Astrocyte (in vitro differentiated cells and primary cell): ENCODE results near the gene POLN. TPM values are rescaled to one million over a fixed set of nuclear protein-coding genes. Genes with fewer than 3 reads are reported as not detected.

Source experiments
- DNase-seq: peaks from one replicate; pipeline ENCODE4 v3.0.0-alpha.2; 2010; ENCODE audit warnings: low read depth
- FAIRE-seq: peaks from 2 replicates; lab custom pipeline; 2011; peaks lifted over from hg19 to GRCh38; lab: Jason Lieb, UNC
- H2AFZ ChIP-seq: 2 replicates; pipeline ENCODE4 v1.6.0; 2012; ENCODE audit warnings: low read depth, low read length, inconsistent platforms
- H3K27ac ChIP-seq: 2 replicates; pipeline ENCODE4 v1.5.1; 2011; ENCODE audit warnings: low read depth, low read length, inconsistent platforms
- H3K27me3 ChIP-seq: 2 replicates; pipeline ENCODE4 v1.6.0; 2011; ENCODE audit warnings: low read length, inconsistent platforms; ENCODE audit not compliant: insufficient read depth
- H3K36me3 ChIP-seq: 2 replicates; pipeline ENCODE4 v1.5.1; 2011; ENCODE audit warnings: low read length, inconsistent platforms; ENCODE audit not compliant: insufficient read depth
- H3K4me1 ChIP-seq: 2 replicates; pipeline ENCODE4 v1.5.1; 2011; ENCODE audit warnings: low read length, inconsistent platforms; ENCODE audit not compliant: insufficient read depth
- H3K4me2 ChIP-seq: 2 replicates; pipeline ENCODE4 v1.6.0; 2012; ENCODE audit warnings: low read length, inconsistent platforms
- H3K4me3 ChIP-seq: 2 replicates; pipeline ENCODE4 v1.5.1; 2011; ENCODE audit warnings: low read depth, mild to moderate bottlenecking, low read length, inconsistent platforms; ENCODE audit not compliant: insufficient read depth
- H3K79me2 ChIP-seq: 2 replicates; pipeline ENCODE4 v1.6.0; 2012; ENCODE audit warnings: mild to moderate bottlenecking, low read length, inconsistent platforms; ENCODE audit not compliant: insufficient read depth
- H3K9ac ChIP-seq: 2 replicates; pipeline ENCODE4 v1.6.0; 2012; ENCODE audit warnings: mild to moderate bottlenecking, low read length, inconsistent platforms
- H3K9me3 ChIP-seq: 2 replicates; pipeline ENCODE4 v1.5.1; 2012; ENCODE audit warnings: low read depth, mild to moderate bottlenecking, low read length, inconsistent platforms; ENCODE audit not compliant: insufficient read depth
- H4K20me1 ChIP-seq: 2 replicates; pipeline ENCODE4 v1.6.0; 2012; ENCODE audit warnings: low read length, inconsistent platforms; ENCODE audit not compliant: insufficient read depth
- H3K27ac Mint-ChIP-seq: one replicate; pipeline ENCODE4 v1.8.0; 2021; ENCODE audit warnings: mild to moderate bottlenecking, mixed read lengths; ENCODE audit not compliant: unreplicated experiment
- H3K27me3 Mint-ChIP-seq: one replicate; pipeline ENCODE4 v1.8.0; 2021; ENCODE audit warnings: low read depth, mixed read lengths; ENCODE audit not compliant: unreplicated experiment
- H3K36me3 Mint-ChIP-seq: one replicate; pipeline ENCODE4 v1.8.0; 2021; ENCODE audit warnings: low read depth, mixed read lengths; ENCODE audit not compliant: unreplicated experiment
- H3K4me1 Mint-ChIP-seq: one replicate; pipeline ENCODE4 v1.8.0; 2021; ENCODE audit warnings: low read depth, mixed read lengths; ENCODE audit not compliant: unreplicated experiment
- H3K4me3 Mint-ChIP-seq: one replicate; pipeline ENCODE4 v1.8.0; 2021; ENCODE audit warnings: mild to moderate bottlenecking, moderate library complexity, mixed read lengths; ENCODE audit not compliant: unreplicated experiment
- H3K9me3 Mint-ChIP-seq: one replicate; pipeline ENCODE4 v1.8.0; 2021; ENCODE audit warnings: mild to moderate bottlenecking, mixed read lengths; ENCODE audit not compliant: unreplicated experiment
- CTCF ChIP-seq: IDR thresholded peaks from 2 replicates; pipeline ENCODE4 v1.5.1; 2011; ENCODE audit warnings: low read depth, mild to moderate bottlenecking, inconsistent platforms, low read length, moderate library complexity; ENCODE audit not compliant: insufficient read depth
- EZH2 ChIP-seq: IDR thresholded peaks from 2 replicates; pipeline ENCODE4 v1.6.1; 2012; ENCODE audit warnings: mild to moderate bottlenecking, low read length, inconsistent platforms; ENCODE audit not compliant: insufficient read depth
- total RNA-seq: library from RNA; stranded (reverse); gene quantifications from 2 replicates; pipeline ENCODE4 v1.2.1, GENCODE V29; 2021

POLN gene
- total RNA-seq, 1 donor from 2014 or later, result 3.1 TPM

DNA sequence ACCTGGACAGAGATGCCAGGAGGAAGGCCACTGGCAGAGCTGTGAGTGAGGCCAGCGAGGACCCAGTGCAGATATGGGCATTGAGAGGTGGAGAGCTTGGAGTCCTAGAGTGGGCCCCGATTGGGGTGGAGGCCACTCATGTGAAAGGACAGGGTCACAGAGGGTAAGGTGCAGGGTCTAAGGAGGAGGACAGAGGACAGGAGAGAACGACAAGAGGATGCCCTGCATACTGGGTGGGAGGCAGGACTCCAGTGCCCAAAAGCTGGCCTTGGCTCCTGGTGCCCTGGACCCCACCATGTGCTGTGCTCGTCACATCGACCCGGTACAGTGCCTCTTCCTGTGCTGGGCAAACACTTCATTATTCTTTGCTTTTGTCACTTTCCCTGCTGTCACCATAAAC lies 116.1 kb downstream of the POLN start:
- peaks cover 20% of the 10 kb centered on the region for H3K27me3 Mint-ChIP-seq
- H3K4me1 Mint-ChIP-seq, result no peaks in the 10 kb centered on the region
- Histone ChIP-seq H4K20me1 (no peaks in the 10 kb centered on the region), H3K27ac (no peak overlapping the region), H3K36me3 (no peaks in the 10 kb centered on the region), H3K79me2 (no peaks in the 10 kb centered on the region), H2AFZ (no peak overlapping the region), H3K4me1 (no peaks in the 10 kb centered on the region), H3K9ac (no peak overlapping the region), H3K4me2 (no peak overlapping the region), H3K9me3 (no peaks in the 10 kb centered on the region), H3K27me3 (no peaks in the 10 kb centered on the region), H3K4me3 (no peak overlapping the region)
- FAIRE-seq (no peak), DNase-seq (no peak)
- no peaks in the 10 kb centered on the region for H3K9me3 Mint-ChIP-seq
- no peak overlapping the region for H3K27ac Mint-ChIP-seq
- no peak overlapping the region for H3K4me3 Mint-ChIP-seq
- TF ChIP-seq EZH2 (no peak), CTCF (no peak)
- peaks cover 5% of the 10 kb centered on the region for H3K36me3 Mint-ChIP-seq

GRCh38 chr4:2125023-2125422 lies 116.9 kb downstream of the POLN start:
- Mint-ChIP-seq H3K4me3 (no peak overlapping the region), H3K27me3 (peaks cover 20% of the 10 kb centered on the region), H3K27ac (no peak overlapping the region), H3K9me3 (no peaks in the 10 kb centered on the region), H3K4me1 (no peaks in the 10 kb centered on the region), H3K36me3 (peaks cover 5% of the 10 kb centered on the region)
- FAIRE-seq, result no peak
- Histone ChIP-seq H3K36me3 (no peaks in the 10 kb centered on the region), H2AFZ (no peak overlapping the region), H3K9ac (no peak overlapping the region), H3K9me3 (no peaks in the 10 kb centered on the region), H3K27ac (no peak overlapping the region), H3K4me1 (no peaks in the 10 kb centered on the region), H3K27me3 (no peaks in the 10 kb centered on the region), H3K4me3 (no peak overlapping the region), H4K20me1 (no peaks in the 10 kb centered on the region), H3K79me2 (no peaks in the 10 kb centered on the region), H3K4me2 (no peak overlapping the region)
- no peak for DNase-seq
- TF ChIP-seq EZH2 (no peak), CTCF (no peak)

GRCh38 chr4:2116687-2117400 lies 125.1 kb downstream of the POLN start:
- TF ChIP-seq EZH2 (no peak), CTCF (no peak)

More at GRCh38 chr4:2116687-2117400, 125.1 kb downstream of the POLN start:
- no peak for DNase-seq
- no peak overlapping the region for H3K4me3 ChIP-seq
- H3K4me3 Mint-ChIP-seq, result no peak overlapping the region
- no peaks in the 10 kb centered on the region for H4K20me1 ChIP-seq
- no peak overlapping the region for H3K27ac ChIP-seq
- H3K4me1 Mint-ChIP-seq, result peaks cover 1% of the 10 kb centered on the region
- no peak overlapping the region for H3K27ac Mint-ChIP-seq
- H3K36me3 ChIP-seq, result no peaks in the 10 kb centered on the region
- peaks cover 12% of the 10 kb centered on the region for H3K27me3 Mint-ChIP-seq
- H3K9me3 Mint-ChIP-seq, result peaks cover 5% of the 10 kb centered on the region
- no peaks in the 10 kb centered on the region for H3K9me3 ChIP-seq
- H3K4me2 ChIP-seq, result no peak overlapping the region
- no peaks in the 10 kb centered on the region for H3K36me3 Mint-ChIP-seq
- H3K9ac ChIP-seq, result no peak overlapping the region
- H2AFZ ChIP-seq, result no peak overlapping the region
- FAIRE-seq, result no peak
- no peaks in the 10 kb centered on the region for H3K27me3 ChIP-seq
- H3K79me2 ChIP-seq, result no peaks in the 10 kb centered on the region
- no peaks in the 10 kb centered on the region for H3K4me1 ChIP-seq
